SKM-1 (cell line): ENCODE measurements around the gene IGLL5.

Source experiments
- DNase-seq: peaks from one replicate; lab custom pipeline; 2025; ENCODE audit not compliant: unreplicated experiment; lab: John Stamatoyannopoulos, UW

Gene IGLL5

DNA sequence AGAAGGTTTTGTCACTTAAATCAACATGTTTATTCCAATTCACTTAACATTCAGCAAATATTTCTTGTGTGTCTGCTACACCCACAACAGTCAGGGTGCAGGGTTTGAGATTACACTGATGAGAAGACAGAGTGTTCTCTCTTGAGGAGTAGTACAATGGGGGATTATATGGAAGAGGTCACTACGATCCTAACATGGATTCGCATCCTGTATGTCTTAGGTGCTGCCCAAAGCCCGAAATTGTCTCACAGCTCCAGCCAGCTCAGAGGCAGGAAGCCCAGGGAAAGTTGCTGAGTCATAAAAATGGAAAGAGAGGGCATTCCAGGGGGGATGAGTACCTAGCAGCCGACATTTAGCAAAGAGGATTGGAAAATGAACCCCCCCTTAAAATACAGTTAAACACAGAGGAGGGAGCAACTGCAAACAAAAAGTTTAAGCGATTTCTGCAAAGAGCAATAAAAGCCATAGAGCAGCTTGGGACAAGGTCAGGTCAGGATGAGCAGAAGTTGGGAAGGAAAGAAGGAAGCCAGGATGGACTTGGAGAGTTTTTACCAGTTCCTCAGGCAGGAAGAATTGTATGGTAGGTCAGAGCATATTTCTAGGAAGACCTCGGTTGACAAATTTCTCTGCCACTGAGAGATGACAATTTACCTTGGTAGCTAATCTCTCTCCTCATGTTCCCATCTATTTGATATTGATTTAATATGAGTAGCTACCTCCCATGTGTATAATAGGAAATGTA is 49.5 kb downstream of the IGLL5 start:
- no peak for DNase-seq

DNA sequence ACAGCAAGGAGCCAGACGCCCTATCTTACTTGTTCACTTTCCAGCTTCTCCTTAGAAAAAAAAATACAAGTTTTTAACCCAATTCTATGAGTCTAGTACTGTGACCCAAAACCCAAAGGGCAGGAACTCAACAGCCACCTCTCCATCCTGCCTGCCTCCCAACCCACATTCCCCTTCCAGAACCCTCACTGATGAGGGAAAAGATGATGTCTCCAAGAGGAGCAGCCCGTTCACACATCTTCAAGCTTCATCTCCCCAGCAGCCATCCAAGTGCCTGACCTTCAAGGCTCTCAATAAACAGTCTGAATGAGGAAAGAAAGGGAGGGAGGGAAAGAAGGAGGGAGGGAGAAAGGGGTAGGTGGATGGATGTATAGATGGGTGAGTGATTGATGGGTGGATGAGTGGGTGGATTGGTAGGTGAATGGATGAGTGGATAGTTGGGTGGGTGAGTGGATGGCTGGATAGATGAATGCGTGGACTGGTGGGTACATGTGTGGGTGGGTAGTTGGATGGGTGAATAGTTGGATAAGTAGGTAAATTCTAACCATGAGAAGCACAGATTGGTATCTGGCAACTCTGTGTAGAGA is 50.4 kb downstream of the IGLL5 start:
- DNase-seq: no peak

DNA sequence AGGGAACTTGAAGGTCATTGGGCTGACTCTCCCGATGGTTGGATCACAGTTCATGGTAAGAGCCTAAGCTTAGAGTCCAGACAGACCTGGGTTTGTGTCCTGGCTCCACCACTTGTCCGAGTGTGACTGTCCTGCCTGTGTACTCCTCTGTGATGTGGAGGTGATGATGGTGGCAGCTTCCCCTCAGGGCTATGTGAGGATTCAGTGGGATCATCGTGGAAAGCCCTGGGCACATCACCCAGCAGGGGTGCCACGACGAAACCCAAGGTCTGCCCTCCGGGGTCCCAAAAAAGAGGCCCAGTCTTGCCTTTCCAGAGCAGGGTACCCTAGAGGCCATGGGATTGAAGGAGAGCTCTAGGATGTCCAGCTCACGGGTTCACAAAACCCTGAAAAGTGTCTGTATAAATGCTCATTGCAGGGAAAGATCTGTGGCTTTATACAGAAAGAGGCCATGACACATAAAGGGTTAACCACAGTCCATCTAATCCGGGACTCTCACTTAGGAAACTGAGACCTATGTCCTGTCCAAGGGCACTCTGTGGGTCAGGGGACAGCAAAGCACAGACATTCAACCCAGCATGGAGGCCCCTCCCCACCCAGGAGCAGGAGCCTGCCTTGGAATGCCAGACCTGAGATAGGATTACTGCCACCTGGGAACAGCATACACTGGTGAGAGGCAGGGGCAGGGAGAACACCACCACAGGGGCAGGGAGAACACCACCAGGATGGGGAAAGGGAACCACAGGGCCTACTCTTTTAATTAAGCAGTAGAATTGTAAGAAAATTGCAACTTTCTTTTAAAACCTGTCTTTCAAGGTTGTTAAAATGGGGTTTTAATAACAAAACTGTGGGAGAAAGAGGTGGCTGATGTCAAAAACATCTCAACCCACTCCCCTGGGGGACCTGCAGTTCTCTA is 51.3 kb downstream of the IGLL5 start:
- no peak for DNase-seq

DNA sequence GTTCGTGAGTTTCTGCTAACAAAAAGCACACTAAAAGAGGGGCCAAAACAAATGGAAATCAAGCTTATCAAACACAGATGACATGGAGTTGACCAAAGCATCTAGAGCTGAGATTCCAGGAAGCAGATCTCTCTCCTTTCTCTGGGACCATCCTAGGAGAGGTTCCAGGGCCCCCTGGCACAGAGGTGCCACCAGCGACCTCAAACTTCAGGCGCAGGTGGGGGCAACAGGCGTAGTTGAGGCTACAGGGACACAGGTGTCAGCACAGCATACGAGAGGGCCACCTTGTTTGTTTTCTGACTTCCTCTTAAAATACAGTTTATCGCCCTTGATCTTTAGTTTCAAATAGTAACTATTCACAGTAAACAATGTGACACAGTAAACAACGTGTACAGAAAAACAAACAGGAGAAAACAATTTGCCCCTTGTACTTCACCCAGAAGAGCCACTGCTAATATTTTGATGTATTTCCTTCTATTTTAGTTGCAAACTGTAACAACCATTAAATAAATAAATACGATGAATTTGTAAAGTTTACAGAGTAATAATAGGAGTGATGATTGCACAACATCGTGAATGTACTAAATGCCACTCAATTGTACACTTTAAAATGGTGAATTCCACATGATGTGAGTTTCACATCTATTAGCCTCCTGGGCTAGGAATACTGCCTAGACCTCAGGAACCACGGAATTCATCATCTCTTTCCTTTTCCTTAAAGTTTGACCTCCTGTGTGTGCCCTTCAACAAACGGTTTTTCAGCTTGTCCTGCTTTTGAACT is 52.2 kb downstream of the IGLL5 start:
- no peak for DNase-seq

DNA sequence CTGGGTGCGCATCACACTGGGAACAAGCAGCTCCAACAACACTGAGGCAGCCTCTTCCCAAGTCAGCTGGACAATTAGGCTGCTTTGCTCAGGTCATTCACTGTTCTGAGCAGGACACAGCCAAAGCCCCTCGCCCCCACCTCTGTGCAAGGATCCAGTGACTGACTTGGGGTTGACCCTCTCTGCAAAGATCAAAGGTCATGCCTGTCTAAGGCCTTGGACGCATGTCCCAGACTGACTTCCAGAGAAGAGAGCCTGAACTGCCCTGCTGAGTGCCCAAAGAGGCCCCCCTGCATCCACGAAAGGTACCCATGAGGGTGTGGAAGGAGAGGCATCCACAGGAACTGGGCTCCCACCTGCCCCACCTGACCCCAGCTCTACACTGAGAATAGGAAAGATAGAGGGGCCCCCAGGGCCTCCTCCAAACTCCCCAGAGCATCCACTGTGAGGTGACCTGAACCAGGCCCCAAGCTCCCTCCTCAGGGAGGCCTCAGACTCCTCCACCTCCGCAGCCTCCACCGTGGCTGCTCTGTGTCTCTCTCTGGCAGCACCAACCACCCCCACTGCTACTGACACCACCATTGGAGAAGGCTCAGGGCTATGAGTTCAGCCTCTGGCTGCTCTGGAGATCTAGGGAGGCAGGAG is 53.5 kb downstream of the IGLL5 start:
- no peak for DNase-seq

DNA sequence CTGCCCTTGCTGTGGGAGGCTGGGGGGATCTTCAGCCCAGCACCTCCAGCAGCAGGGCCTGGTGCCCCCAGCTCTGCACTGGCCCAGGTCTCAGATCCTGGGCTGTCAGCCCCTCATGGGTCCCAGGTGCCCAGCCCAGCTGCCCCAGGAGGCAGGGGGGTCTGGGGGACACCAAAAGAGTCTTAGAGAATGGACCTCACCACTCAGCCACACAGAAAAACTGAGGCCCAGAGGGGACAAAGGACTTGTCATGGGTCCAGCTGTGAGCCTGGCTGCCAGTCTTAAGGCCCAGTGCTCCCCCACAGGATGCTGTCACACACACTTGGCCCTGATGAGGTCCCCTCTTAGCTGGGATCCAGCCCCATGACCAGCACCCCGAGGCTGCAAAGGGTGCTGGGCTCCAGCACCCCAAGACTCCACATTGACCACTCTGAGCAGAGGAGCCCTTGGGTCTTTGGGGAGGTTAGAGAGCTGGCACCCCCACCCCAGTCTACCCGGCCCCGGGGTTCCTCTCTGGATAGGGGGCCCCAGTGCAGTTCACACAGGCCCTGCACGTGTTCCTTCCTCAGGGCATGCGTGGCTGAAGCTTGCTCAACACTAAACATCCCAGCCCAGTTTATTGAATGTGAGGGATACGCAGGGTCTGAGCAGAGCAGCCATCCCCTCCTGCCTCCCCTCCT is 54.4 kb downstream of the IGLL5 start:
- no peak for DNase-seq

DNA sequence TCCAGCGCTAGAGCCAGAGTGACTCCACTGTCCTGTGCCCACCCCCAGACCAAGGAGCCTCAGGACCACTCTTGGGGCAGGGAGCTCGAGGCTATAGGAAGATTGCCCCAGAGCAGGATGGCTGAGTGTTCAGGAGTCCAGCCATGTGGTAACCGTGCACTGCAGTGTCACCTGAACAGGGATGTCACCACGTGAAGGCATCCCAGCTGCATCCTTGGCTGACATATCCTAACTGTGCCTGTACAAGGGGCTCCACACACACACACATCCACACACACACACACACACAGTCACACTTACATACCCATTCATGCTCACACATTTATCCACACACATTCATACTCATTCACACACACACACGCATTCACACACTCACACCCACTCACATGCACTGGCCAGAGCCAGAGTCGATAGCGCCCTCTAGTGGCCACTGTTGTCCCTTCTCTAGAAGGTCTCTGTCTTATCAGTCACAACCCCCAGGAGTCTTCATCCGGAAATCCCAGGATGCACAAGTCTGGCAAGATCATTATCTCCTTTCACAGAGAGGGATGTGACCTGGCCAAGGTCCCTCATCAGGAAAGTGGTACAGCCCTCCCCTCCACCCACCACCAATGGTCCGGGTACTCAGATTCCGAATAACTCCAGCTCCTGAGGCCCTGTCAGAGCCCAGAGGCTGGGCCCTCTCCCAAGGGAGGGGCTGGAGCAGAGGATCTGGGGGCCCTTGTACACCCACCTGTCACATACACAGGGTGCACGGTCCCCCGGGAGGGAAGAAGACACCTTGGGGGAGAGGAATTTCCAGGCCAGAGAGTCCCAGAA is 55.1 kb downstream of the IGLL5 start:
- DNase-seq: peak; percentile 38

DNA sequence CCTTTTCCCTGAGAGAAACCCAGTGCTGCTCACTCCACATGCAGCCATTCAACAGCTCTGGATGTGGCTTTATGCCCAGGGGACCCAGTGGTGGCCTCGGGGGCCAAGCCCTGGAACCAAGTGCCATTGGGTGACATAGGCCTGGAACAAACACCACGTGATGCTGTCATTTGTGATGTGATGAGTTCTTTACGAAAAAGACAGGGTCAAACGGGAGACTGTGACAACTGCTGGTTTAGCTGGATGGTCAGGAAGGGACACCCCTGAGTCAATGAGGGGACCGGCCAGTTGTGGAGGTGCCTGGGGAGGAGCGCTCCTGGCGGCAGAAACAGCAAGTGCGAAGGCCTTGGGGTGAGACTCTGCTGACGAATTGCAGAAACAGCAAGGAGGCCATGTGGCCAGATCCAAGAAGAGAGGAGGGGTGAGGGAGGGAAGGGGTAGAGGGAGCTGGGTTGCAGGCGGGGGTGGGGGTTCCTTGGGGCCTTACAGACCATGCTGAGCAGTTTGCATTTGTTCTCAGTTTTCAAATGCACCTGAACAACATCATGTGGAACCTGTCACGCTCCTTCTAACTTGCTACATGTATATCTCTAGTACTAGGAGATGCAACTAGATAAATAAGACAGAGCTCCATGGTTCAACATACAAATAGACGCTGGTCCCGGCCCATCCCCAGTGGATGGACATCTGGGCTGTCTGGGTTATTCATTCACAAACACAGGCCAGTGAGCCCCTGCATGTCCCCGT is 56.1 kb downstream of the IGLL5 start:
- no peak for DNase-seq

DNA sequence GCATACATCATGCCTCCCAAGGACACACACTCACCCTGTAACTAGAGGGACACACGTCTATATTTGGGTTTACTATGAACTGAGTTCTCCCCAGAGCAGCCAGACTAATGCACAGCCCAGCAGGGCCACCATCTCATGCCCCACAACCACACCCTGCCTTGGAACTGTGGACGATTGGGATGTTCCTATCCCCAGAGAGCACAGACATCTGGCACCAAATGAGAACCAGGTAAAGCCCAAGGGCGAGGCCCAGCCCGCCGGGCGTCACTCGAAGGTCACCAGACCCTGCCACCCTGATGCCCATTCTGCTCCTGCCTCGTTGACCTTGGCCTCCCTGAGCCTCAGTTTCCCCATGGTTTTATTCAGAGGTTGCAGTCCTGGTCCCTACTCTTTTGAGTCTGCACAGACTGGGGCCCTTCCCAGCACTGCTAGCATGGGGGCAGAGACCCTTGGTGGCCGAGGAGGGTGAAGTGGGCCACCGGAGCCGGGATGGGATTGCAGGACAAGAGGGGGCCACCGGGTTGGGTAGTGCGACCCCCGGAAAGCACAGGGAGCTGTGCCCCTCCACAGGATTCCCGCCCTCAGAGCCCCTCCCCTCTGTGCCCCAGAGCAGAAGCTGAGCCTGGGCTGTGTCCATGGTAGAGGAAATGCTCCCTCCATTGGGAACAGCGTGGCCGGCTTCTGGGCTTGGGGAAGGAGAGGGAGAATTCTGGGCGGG is 56.8 kb downstream of the IGLL5 start:
- no peak for DNase-seq

DNA sequence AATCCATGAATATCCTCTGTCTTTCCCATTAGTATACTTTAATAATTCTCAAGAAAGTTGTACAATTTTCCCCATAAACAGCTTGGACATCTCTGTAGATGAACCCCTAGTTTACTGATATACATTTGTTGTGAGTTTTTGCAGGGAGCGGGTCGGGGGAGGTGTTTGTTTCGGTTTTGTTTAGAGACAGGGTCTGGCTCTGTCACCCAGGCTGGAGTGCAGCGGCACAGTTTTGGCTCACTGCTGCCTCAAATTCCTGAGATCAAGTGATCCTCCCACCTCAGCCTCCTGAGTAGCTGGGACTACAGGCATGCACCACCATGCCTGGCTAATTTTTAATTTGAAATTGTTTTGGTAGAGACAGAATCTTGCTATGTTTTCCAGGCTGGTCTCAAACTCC is 57.6 kb downstream of the IGLL5 start:
- no peak for DNase-seq
